Measurements from ENCODE around the gene SRSF1. TPM values are rescaled to one million over a fixed set of nuclear protein-coding genes. Genes with fewer than 3 reads are reported as not detected.

The SRSF1 gene
- total and polyA plus RNA-seq, 7 donors: 90.6 to 214 (median 138) TPM

DNA sequence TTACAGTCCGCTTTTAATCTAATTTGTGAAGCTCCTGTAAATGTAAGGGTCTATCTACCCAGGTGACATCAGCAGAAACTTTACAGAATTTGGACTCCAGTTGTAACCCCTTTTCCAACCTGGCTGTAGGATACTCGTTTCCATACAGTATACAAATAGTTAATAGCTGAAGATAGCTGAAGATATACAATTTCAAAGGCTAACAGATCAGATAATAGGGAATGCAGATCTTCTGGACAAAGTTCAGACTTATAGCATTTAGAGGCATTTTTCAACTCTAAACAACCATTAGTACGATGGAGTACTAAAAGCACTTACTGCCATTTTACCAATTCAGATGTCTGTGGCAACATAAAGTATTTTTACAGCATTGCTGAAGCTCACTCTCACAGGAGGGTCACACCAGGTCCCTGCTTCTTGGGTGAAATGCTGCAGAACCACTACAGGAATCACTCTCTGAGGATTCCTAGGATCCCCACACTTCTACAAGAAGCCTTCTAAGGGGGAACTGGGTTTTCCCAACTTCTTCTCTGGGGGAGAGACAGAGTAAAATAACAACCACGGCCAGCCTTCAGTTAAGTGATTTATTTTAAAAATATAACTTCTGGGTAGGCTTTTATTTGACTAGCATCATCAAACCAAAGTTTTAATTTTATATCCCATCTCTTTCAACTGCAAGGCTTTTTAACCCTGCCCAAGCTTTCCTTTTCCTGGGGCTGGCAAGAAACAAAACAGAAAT, 21.9 kb downstream of the SRSF1 start:
- Histone ChIP-seq H3K4me3 (peak overlapping the region in 3 of 4 donors; percentile 11 to 89 (median 82)), H3K27ac (peak overlapping the region; percentile 95 to 99 (median 97)), H3K27me3 (no peaks in the 10 kb centered on the region), H3K4me1 (peaks cover 0 to 79% (median 62%) of the 10 kb centered on the region in 4 donors), H3K9me3 (no peaks in the 10 kb centered on the region), H3K36me3 (peaks cover 0 to 29% (median under 1%) of the 10 kb centered on the region in 4 donors)
- DNase-seq: no peak
- intact Hi-C loops (cut with DNase I): no loop called here
- 48 to 67% methylated on average over 4 of the region's 4 CpGs for WGBS, 2 donors
- TF ChIP-seq EP300 (IDR thresholded peaks at IDR 0.05) (no peak), POLR2A (IDR thresholded peaks at IDR 0.05) (no peak), POLR2AphosphoS5 (IDR thresholded peaks at IDR 0.05) (no peak)
- TF ChIP-seq, protein P1, sequence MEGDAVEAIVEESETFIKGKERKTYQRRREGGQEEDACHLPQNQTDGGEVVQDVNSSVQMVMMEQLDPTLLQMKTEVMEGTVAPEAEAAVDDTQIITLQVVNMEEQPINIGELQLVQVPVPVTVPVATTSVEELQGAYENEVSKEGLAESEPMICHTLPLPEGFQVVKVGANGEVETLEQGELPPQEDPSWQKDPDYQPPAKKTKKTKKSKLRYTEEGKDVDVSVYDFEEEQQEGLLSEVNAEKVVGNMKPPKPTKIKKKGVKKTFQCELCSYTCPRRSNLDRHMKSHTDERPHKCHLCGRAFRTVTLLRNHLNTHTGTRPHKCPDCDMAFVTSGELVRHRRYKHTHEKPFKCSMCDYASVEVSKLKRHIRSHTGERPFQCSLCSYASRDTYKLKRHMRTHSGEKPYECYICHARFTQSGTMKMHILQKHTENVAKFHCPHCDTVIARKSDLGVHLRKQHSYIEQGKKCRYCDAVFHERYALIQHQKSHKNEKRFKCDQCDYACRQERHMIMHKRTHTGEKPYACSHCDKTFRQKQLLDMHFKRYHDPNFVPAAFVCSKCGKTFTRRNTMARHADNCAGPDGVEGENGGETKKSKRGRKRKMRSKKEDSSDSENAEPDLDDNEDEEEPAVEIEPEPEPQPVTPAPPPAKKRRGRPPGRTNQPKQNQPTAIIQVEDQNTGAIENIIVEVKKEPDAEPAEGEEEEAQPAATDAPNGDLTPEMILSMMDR (IDR thresholded peaks at IDR 0.05): no peak

DNA sequence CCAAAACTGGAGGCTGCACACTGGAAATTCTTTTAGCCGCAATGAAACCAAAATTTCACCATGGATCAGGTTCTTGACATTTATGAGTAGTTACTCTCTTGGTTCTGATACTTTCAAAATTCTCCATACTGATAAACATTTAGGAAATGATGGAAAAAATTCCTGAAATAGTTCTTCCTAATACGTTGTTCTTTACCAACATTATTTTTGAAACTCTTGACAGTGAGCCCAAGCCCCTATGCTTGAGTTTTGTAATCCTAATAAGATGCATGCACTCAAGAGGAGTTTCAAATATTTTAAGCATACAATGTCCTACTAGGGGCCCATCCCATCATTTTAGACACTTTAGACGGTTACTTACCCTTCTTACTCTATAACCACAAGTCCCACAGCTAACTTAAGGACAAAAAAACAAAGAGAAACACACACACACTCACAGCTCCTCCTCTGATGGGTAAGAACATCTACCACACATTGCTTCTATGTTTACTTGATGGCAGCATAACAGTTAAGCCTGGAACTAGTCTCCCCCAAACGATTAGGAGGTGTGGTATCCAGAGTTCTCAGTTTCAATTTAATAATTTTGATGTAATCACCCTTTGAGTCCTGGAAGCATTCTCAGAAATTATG, 22.7 kb downstream of the SRSF1 start:
- Histone ChIP-seq H3K36me3 (peaks cover 2 to 36% (median 6%) of the 10 kb centered on the region in 4 donors), H3K9me3 (no peaks in the 10 kb centered on the region), H3K27ac (peak overlapping the region; percentile 95 to 99 (median 97)), H3K4me3 (peak overlapping the region in 2 of 4 donors; percentile 82 to 89), H3K27me3 (no peaks in the 10 kb centered on the region), H3K4me1 (peaks cover 0 to 75% (median 62%) of the 10 kb centered on the region in 4 donors)
- intact Hi-C loops (cut with DNase I): no loop called here
- 45 to 54% methylated on average over 4 of the region's 4 CpGs for WGBS, 2 donors
- no peak for DNase-seq
- TF ChIP-seq POLR2A (IDR thresholded peaks at IDR 0.05) (no peak), POLR2AphosphoS5 (IDR thresholded peaks at IDR 0.05) (no peak)

DNA sequence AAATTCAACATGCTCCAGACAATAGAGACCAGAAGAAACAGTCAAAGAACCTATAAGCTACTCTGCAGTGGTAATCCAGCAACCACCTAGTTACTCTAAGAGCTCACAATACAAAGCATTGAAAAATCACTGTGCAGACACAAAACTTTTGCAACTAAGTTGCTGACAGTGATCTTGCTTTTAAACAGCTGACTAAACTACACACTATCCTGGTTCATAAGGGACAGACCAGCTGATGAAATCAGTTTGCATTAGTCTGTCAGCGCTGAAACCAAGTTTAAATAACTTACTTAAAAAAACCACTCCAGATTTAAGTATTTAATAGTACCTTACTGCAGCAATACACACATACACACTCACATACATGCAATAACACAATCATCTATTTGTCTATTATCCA, 23.6 kb downstream of the SRSF1 start:
- Histone ChIP-seq H3K27ac (peak overlapping the region; percentile 95 to 99 (median 97)), H3K36me3 (peaks cover 2 to 45% (median 16%) of the 10 kb centered on the region in 4 donors), H3K4me1 (peaks cover 0 to 73% (median 65%) of the 10 kb centered on the region in 4 donors), H3K9me3 (no peaks in the 10 kb centered on the region), H3K4me3 (peak overlapping the region in 1 of 4 donors; percentile 82), H3K27me3 (no peaks in the 10 kb centered on the region)
- TF ChIP-seq, protein P1 (IDR thresholded peaks at IDR 0.05): no peak
- TF ChIP-seq POLR2A (IDR thresholded peaks at IDR 0.05) (no peak), POLR2AphosphoS5 (IDR thresholded peaks at IDR 0.05) (no peak), EP300 (IDR thresholded peaks at IDR 0.05) (no peak)
- 87 to 93% methylated on average over 1 of the region's 1 CpG for WGBS, 2 donors
- DNase-seq: no peak
- intact Hi-C loops (cut with DNase I): loop anchor here (2.0 kb wide), 1 partner anchor 27 kb away; no protein-coding TSS in a partner anchor

DNA sequence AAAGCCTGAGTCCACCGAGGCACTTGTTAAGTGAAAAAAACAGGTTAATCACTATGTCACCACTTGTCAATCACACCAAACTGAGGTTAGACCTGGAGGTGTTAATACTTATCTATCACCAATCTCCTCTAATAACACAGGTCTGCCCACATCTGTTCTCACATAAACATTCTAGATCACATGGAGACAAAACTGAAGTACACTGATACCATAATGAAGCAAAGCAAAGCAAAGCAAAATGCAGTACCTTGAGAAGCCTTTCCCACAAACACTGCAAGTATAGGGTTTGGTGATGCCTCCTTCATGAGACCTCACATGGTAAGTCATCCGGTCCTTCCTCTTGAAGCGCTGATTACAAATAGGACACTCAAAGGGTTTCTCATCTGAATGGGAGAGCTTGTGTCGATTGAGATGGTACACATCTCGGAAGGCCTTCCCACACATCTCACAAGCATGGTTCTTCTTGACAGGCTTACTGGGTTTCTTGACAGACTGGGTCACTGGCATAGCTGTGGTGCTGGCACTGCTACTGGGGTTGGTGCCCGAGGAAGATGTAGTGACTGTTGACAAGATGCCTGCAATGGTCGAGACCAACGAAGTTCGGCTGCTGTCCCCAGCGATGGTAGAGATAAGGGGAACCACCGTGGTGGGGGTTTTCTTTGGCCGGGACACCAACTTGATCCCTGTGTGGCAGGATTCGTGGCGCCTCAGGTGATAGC, 24.4 kb downstream of the SRSF1 start:
- H3K27ac ChIP-seq: peak overlapping the region; percentile 95 to 99 (median 97)

More for the DNA sequence above, 24.4 kb downstream of the SRSF1 start:
- H3K36me3 ChIP-seq: peaks cover 2 to 54% (median 23%) of the 10 kb centered on the region in 4 donors
- no peak for DNase-seq
- intact Hi-C loops (cut with DNase I): loop anchor here (2.0 kb wide), 1 partner anchor 26 kb away; no protein-coding TSS in a partner anchor
- H3K4me3 ChIP-seq: peak overlapping the region in 1 of 4 donors; percentile 5
- H3K9me3 ChIP-seq: no peaks in the 10 kb centered on the region
- no peaks in the 10 kb centered on the region for H3K27me3 ChIP-seq
- TF ChIP-seq POLR2AphosphoS5 (IDR thresholded peaks at IDR 0.05) (no peak), POLR2A (IDR thresholded peaks at IDR 0.05) (no peak), EP300 (IDR thresholded peaks at IDR 0.05) (no peak)
- TF ChIP-seq, protein P1 (IDR thresholded peaks at IDR 0.05): no peak
- H3K4me1 ChIP-seq: peaks cover 0 to 79% (median 70%) of the 10 kb centered on the region in 4 donors
- 89% methylated on average over 14 of the region's 14 CpGs for WGBS, 2 donors

Data from sigmoid colon (tissue), 7 donors.